ENCODE results near the gene RAB30. TPM values are rescaled to one million over a fixed set of nuclear protein-coding genes. Genes with fewer than 3 reads are reported as not detected.

The RAB30 gene
- total and polyA plus RNA-seq, 2 donors from 2014 or later, result 3.1 to 15.2 TPM

- Histone ChIP-seq H3K27me3 (ENCODE audit: control insufficient read depth, insufficient read depth, low read length) (no peaks in the 10 kb centered on the region), H3K4me1 (ENCODE audit: control insufficient read depth in 2 of 3, insufficient read depth in 2 of 3, low read depth in 1 of 3, low read length in 3 of 3) (no peaks in the 10 kb centered on the region), H3K9ac (ENCODE audit: low read length in 3 of 3) (no peak overlapping the region), H3K36me3 (ENCODE audit: control insufficient read depth in 2 of 3, insufficient read depth in 3 of 3, low read length in 3 of 3) (no peaks in the 10 kb centered on the region), H3K9me3 (ENCODE audit: control insufficient read depth in 2 of 3, insufficient read depth in 1 of 3, low read length in 3 of 3) (no peaks in the 10 kb centered on the region), H3K4me3 (ENCODE audit: low read length in 3 of 3) (no peak overlapping the region), H3K27ac (ENCODE audit: low read depth in 2 of 2, low read length in 2 of 2) (no peak overlapping the region)
- intact Hi-C loops (cut with DNase I), result no loop called here
- TF ChIP-seq, protein P1, sequence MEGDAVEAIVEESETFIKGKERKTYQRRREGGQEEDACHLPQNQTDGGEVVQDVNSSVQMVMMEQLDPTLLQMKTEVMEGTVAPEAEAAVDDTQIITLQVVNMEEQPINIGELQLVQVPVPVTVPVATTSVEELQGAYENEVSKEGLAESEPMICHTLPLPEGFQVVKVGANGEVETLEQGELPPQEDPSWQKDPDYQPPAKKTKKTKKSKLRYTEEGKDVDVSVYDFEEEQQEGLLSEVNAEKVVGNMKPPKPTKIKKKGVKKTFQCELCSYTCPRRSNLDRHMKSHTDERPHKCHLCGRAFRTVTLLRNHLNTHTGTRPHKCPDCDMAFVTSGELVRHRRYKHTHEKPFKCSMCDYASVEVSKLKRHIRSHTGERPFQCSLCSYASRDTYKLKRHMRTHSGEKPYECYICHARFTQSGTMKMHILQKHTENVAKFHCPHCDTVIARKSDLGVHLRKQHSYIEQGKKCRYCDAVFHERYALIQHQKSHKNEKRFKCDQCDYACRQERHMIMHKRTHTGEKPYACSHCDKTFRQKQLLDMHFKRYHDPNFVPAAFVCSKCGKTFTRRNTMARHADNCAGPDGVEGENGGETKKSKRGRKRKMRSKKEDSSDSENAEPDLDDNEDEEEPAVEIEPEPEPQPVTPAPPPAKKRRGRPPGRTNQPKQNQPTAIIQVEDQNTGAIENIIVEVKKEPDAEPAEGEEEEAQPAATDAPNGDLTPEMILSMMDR (IDR thresholded peaks at IDR 0.05; ENCODE audit: borderline replicate concordance, extremely low read depth, insufficient read depth), result no peak
- FAIRE-seq (no peak), DNase-seq (no peak)
These were observed 14.0 kb downstream of the RAB30 start for GRCh38 chr11:83057721-83058120.

- DNase-seq, result no peak
- intact Hi-C loops (cut with DNase I), result no loop called here
- no peaks in the 10 kb centered on the region for H3K36me3 ChIP-seq (ENCODE audit: control insufficient read depth in 2 of 3, insufficient read depth in 3 of 3, low read length in 3 of 3)
- TF ChIP-seq, protein P1 (IDR thresholded peaks at IDR 0.05; ENCODE audit: borderline replicate concordance, extremely low read depth, insufficient read depth), result no peak
- no peaks in the 10 kb centered on the region for H3K9me3 ChIP-seq (ENCODE audit: control insufficient read depth in 2 of 3, insufficient read depth in 1 of 3, low read length in 3 of 3)
- no peak overlapping the region for H3K27ac ChIP-seq (ENCODE audit: low read depth in 2 of 2, low read length in 2 of 2)
- no peak overlapping the region for H3K4me3 ChIP-seq (ENCODE audit: low read length in 3 of 3)
- no peaks in the 10 kb centered on the region for H3K4me1 ChIP-seq (ENCODE audit: control insufficient read depth in 2 of 3, insufficient read depth in 2 of 3, low read depth in 1 of 3, low read length in 3 of 3)
- FAIRE-seq, result no peak
- H3K27me3 ChIP-seq (ENCODE audit: control insufficient read depth, insufficient read depth, low read length), result no peaks in the 10 kb centered on the region
- H3K9ac ChIP-seq (ENCODE audit: low read length in 3 of 3), result no peak overlapping the region
These were observed 15.1 kb downstream of the RAB30 start for GRCh38 chr11:83056611-83057010.

DNA sequence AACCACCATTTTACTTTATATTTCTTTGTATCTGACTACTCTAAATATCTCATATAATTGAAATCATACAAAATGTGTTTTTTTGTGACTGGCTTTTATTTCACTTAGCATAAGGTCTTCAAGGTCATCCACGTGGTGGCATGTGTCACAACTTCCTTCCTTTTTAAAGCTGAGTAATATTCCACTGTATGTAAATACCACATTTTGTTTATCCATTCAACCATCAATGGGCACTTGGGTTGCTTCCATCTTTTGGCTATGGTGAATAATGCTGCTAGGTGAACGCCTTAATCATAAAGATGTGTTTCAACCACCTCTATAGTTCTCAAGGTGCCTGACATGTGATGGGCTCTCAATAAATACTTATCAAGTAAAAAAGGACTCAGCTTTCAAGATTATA is 15.5 kb downstream of the RAB30 start:
- FAIRE-seq, result no peak
- no peak overlapping the region for H3K27ac ChIP-seq (ENCODE audit: low read depth in 2 of 2, low read length in 2 of 2)
- H3K4me1 ChIP-seq (ENCODE audit: control insufficient read depth in 2 of 3, insufficient read depth in 2 of 3, low read depth in 1 of 3, low read length in 3 of 3), result no peaks in the 10 kb centered on the region
- intact Hi-C loops (cut with DNase I), result no loop called here
- no peaks in the 10 kb centered on the region for H3K9me3 ChIP-seq (ENCODE audit: control insufficient read depth in 2 of 3, insufficient read depth in 1 of 3, low read length in 3 of 3)
- H3K36me3 ChIP-seq (ENCODE audit: control insufficient read depth in 2 of 3, insufficient read depth in 3 of 3, low read length in 3 of 3), result no peaks in the 10 kb centered on the region
- H3K4me3 ChIP-seq (ENCODE audit: low read length in 3 of 3), result no peak overlapping the region
- TF ChIP-seq, protein P1 (IDR thresholded peaks at IDR 0.05; ENCODE audit: borderline replicate concordance, extremely low read depth, insufficient read depth), result no peak
- no peak overlapping the region for H3K9ac ChIP-seq (ENCODE audit: low read length in 3 of 3)
- no peaks in the 10 kb centered on the region for H3K27me3 ChIP-seq (ENCODE audit: control insufficient read depth, insufficient read depth, low read length)
- DNase-seq, result no peak

DNA sequence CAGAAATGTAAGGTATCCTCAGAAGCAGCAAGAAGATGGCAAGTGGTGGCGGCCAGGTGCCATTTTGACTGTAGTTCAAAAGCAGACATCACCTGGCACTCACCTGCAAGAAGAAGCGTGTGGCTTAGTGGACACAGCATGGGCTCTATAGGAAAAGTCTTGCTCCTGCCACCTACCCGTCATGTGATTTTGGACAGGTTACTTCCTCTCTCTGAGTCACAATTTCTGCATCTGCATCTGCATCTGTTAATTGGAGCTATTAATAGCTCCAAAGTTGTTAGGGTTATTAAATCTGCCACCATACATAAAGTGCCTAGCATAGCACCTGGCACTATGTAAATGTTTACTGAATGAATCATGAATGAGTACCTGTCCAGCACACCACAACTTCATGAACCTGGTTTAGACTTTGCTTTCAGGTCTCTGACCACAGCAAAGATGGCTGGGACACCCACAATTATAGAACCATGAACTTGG is 16.8 kb downstream of the RAB30 start:
- H3K9ac ChIP-seq (ENCODE audit: low read length in 3 of 3), result no peak overlapping the region
- DNase-seq (no peak), FAIRE-seq (no peak)
- intact Hi-C loops (cut with DNase I), result no loop called here
- H3K27ac ChIP-seq (ENCODE audit: low read depth in 2 of 2, low read length in 2 of 2), result no peak overlapping the region
- no peaks in the 10 kb centered on the region for H3K9me3 ChIP-seq (ENCODE audit: control insufficient read depth in 2 of 3, insufficient read depth in 1 of 3, low read length in 3 of 3)
- H3K4me3 ChIP-seq (ENCODE audit: low read length in 3 of 3), result no peak overlapping the region
- no peaks in the 10 kb centered on the region for H3K4me1 ChIP-seq (ENCODE audit: control insufficient read depth in 2 of 3, insufficient read depth in 2 of 3, low read depth in 1 of 3, low read length in 3 of 3)
- no peaks in the 10 kb centered on the region for H3K27me3 ChIP-seq (ENCODE audit: control insufficient read depth, insufficient read depth, low read length)
- TF ChIP-seq, protein P1 (IDR thresholded peaks at IDR 0.05; ENCODE audit: borderline replicate concordance, extremely low read depth, insufficient read depth), result no peak
- H3K36me3 ChIP-seq (ENCODE audit: control insufficient read depth in 2 of 3, insufficient read depth in 3 of 3, low read length in 3 of 3), result no peaks in the 10 kb centered on the region

All from kidney (tissue), 14 donors.